Osteoblast (primary cell): ENCODE measurements around the gene CCDC54. TPM values are rescaled to one million over a fixed set of nuclear protein-coding genes. Genes with fewer than 3 reads are reported as not detected.

Source experiments
- DNase-seq: peaks from one replicate; pipeline ENCODE4 v3.0.0; 2011; ENCODE audit warnings: low spot score, mixed read lengths; ENCODE audit not compliant: insufficient read length; ENCODE audit errors: missing footprints
- H2AFZ ChIP-seq: 2 replicates; pipeline ENCODE4 v1.6.0; 2011; ENCODE audit warnings: mild to moderate bottlenecking, low read length
- H3K27ac ChIP-seq: 2 replicates; pipeline ENCODE4 v1.5.1; 2011; ENCODE audit warnings: mild to moderate bottlenecking, low read depth, low read length, moderate library complexity
- H3K27me3 ChIP-seq: 2 replicates; pipeline ENCODE4 v1.6.0; 2012; ENCODE audit warnings: mild to moderate bottlenecking, control low read depth, inconsistent platforms, low read length, moderate library complexity; ENCODE audit not compliant: insufficient read depth
- H3K36me3 ChIP-seq: 2 replicates; pipeline ENCODE4 v1.5.1; 2011; ENCODE audit warnings: mild to moderate bottlenecking, low read length, control low read depth, moderate library complexity; ENCODE audit not compliant: insufficient read depth
- H3K4me1 ChIP-seq: 2 replicates; pipeline ENCODE4 v1.5.1; 2011; ENCODE audit warnings: mild to moderate bottlenecking, low read length, control low read depth, moderate library complexity; ENCODE audit not compliant: insufficient read depth
- H3K4me2 ChIP-seq: 2 replicates; pipeline ENCODE4 v1.6.0; 2011; ENCODE audit warnings: mild to moderate bottlenecking, low read length; ENCODE audit not compliant: insufficient read depth
- H3K4me3 ChIP-seq: fragments of 200-600 bp; sonication (generic); 3 replicates; pipeline ENCODE4 v1.5.1; 2012; ENCODE audit warnings: mild to moderate bottlenecking, low read length, inconsistent platforms; ENCODE audit not compliant: insufficient read depth
- H3K79me2 ChIP-seq: 2 replicates; pipeline ENCODE4 v1.6.0; 2012; ENCODE audit warnings: mild to moderate bottlenecking, low read length, control low read depth, inconsistent platforms; ENCODE audit not compliant: insufficient read depth
- H3K9me3 ChIP-seq: 2 replicates; pipeline ENCODE4 v1.5.1; 2011; ENCODE audit warnings: low read depth, low read length, control low read depth
- H4K20me1 ChIP-seq: 2 replicates; pipeline ENCODE4 v1.6.0; 2012; ENCODE audit warnings: mild to moderate bottlenecking, low read length, control low read depth; ENCODE audit not compliant: insufficient read depth
- CTCF ChIP-seq: IDR thresholded peaks from 2 replicates; pipeline ENCODE4 v1.5.1; 2011; ENCODE audit warnings: mild to moderate bottlenecking, low read depth, low read length, moderate library complexity; ENCODE audit errors: extremely low read depth
- total RNA-seq: library from RNA; depleted of rRNA; stranded (reverse); fragments of >200 nt; gene quantifications from 2 replicates; pipeline ENCODE4 v1.2.3, GENCODE V29; 2012

Gene CCDC54
- total RNA-seq, 1 donor: not detected

- Histone ChIP-seq H3K27me3 (peaks cover 6% of the 10 kb centered on the region), H3K27ac (no peak overlapping the region), H4K20me1 (no peaks in the 10 kb centered on the region), H3K4me3 (no peak overlapping the region), H3K4me2 (no peak overlapping the region), H3K36me3 (no peaks in the 10 kb centered on the region), H3K9me3 (no peaks in the 10 kb centered on the region), H2AFZ (no peak overlapping the region), H3K79me2 (no peaks in the 10 kb centered on the region), H3K4me1 (peaks cover 3% of the 10 kb centered on the region)
- no peak for DNase-seq
- no peak for TF ChIP-seq CTCF
These were observed 7.2 kb downstream of the CCDC54 start for GRCh38 chr3:107384428-107384827.

GRCh38 chr3:107384907-107385306, 7.7 kb downstream of the CCDC54 start:
- Histone ChIP-seq H3K27ac (no peak overlapping the region), H3K27me3 (peaks cover 6% of the 10 kb centered on the region), H3K36me3 (no peaks in the 10 kb centered on the region), H3K4me3 (no peak overlapping the region), H4K20me1 (no peaks in the 10 kb centered on the region), H3K9me3 (no peaks in the 10 kb centered on the region), H3K4me1 (peaks cover 3% of the 10 kb centered on the region), H3K4me2 (no peak overlapping the region), H3K79me2 (no peaks in the 10 kb centered on the region), H2AFZ (no peak overlapping the region)
- no peak for DNase-seq
- no peak for TF ChIP-seq CTCF

- no peak overlapping the region for H3K4me2 ChIP-seq
- no peaks in the 10 kb centered on the region for H3K9me3 ChIP-seq
- peaks cover 6% of the 10 kb centered on the region for H3K27me3 ChIP-seq
- no peaks in the 10 kb centered on the region for H3K79me2 ChIP-seq
- no peak overlapping the region for H3K4me3 ChIP-seq
- peaks cover 3% of the 10 kb centered on the region for H3K4me1 ChIP-seq
- no peak for DNase-seq
- no peak for TF ChIP-seq CTCF
- no peak overlapping the region for H3K27ac ChIP-seq
- H2AFZ ChIP-seq: no peak overlapping the region
- no peaks in the 10 kb centered on the region for H4K20me1 ChIP-seq
- H3K36me3 ChIP-seq: no peaks in the 10 kb centered on the region
These were observed 10.3 kb downstream of the CCDC54 start for GRCh38 chr3:107387555-107387954.

GRCh38 chr3:107392549-107393165, 15.4 kb downstream of the CCDC54 start:
- Histone ChIP-seq H3K4me3 (no peak overlapping the region), H4K20me1 (no peaks in the 10 kb centered on the region), H3K4me1 (peaks cover 3% of the 10 kb centered on the region), H3K36me3 (no peaks in the 10 kb centered on the region), H3K4me2 (no peak overlapping the region), H3K27me3 (no peaks in the 10 kb centered on the region), H3K27ac (peak overlapping the region; percentile 12), H2AFZ (peak overlapping the region; percentile 79), H3K79me2 (no peaks in the 10 kb centered on the region), H3K9me3 (no peaks in the 10 kb centered on the region)
- peak; percentile 9 for DNase-seq
- no peak for TF ChIP-seq CTCF
